GM18951 (cell line): ENCODE results near the gene SP1.
"Not testable (repeated sequence)": the region's sequence is repeated elsewhere in the genome, so short reads cannot be mapped to it uniquely, and the experiment has no call there.

Experiments
- POLR2A ChIP-seq: IDR thresholded peaks from 4 replicates; pipeline ENCODE4 v1.6.1; 2011; ENCODE audit warnings: mild to moderate bottlenecking; ENCODE audit not compliant: insufficient read length, insufficient read depth; ENCODE audit errors: extremely low read depth
- in situ Hi-C: fragments of 300-500 bp; cut with MboI; formaldehyde crosslinking; loops from one replicate; pipeline ENCODE4 v1.12.0; 2022; ENCODE audit warnings: low sequenced_read_pairs, mixed read lengths, inconsistent platforms; ENCODE audit not compliant: unreplicated experiment

The SP1 gene

DNA sequence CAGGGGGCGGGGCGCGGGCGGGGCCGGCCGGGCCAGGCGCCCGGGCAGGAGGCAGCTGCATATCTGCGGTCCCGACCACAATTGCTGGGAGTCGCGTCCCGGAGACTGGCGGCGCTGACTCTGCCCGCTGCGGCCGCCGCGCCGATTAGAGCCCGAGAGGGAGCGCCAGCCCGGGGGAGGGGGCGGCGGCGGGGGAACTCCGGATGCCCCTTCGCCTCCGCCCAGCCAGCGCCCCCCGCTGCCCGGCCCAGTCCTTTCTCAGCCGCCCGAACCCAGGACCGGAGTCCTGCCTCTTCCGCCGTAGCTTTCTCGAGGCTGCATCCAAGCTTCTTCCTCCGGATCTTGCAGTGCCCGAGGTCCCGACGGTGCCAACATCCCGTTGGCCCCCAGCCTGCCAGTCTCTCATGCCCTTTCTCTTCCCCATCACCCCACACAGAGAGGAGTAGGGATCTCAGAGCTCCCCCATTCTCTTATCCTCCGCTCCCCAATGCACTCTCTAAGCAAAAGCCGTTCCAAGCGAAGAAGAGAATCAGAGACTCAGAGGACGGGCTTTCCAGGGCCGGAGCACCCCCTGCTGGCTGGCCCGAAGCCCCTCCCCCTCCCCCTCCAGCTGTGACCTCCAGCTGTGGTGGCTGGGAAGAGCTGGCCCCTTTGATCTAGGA is 35.0 kb upstream of the SP1 start:
- TF ChIP-seq POLR2A, result no peak
- in situ Hi-C loops, result no loop called here

GRCh38 chr12:53345486-53346188 is 34.3 kb upstream of the SP1 start:
- in situ Hi-C loops, result no loop called here
- TF ChIP-seq POLR2A, result no peak

- in situ Hi-C loops, result no loop called here
- TF ChIP-seq POLR2A, result no peak
These were observed 33.5 kb upstream of the SP1 start for GRCh38 chr12:53346491-53346890.

DNA sequence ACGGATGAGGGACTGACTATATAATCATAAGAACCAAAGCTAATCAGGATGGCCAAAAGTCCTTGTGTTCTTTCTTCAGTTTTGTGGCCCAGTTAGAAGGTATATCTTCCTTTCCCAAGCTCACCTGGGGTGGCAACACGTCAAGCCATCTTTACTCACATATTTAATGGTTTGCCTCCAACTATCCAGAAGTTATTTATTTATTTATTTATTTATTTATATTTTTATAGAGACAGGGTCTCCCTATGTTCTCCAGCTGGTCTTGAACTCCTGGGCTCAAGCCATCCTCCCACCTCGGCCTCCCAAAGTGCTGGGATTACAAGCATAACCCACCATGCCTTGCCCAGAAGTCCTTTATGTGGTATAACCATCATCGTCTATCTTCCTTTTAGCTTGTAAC is 32.1 kb upstream of the SP1 start:
- in situ Hi-C loops, result no loop called here
- TF ChIP-seq POLR2A, result no peak

DNA sequence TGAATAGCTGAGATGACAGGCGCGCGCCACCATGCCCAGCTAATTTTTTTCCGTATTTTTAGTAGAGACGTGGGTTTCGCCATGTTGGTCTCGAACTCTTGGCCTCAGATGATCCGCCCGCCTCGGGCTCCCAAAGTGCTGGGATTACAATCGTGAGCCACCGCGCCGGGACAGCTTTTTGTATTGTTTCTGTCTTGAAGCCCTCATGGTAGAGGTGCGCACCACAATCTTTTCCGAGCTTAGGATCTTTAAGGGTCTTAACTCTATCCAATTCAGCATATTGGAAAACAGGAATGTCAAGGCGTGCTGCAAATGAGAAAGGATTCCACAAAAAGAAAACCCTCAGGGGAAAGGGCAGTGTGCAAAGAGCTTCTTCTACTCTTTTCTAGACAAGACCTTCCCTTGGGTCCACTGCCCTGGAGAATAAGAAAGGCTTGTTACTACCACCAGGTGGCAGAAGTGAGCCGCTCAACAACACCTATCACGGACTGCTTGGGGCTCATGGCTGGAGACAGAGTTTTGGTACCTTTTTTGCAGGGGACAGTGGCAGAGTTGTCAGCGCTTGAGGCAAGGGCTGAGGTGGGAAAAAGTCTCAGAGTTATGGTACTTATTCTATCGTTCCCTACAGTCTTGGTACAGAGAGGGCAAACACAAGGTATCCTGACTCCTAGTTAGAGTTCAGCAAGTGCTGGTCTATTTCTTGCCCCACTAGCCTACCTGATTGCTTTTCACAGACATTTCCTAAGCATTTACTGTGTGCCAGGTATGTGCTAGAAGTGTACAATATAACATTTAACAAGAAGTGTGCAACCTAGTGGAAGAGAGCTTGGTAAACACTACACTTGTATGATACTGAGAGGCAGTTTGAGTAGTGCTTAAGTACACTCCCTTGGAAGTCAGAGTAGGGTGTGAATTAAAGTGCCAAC is 27.4 kb upstream of the SP1 start:
- in situ Hi-C loops, result loop anchor here (5.0 kb wide), 1 partner anchor 70 kb away; the partner anchor contains the start of gene AMHR2
- TF ChIP-seq POLR2A, result no peak

DNA sequence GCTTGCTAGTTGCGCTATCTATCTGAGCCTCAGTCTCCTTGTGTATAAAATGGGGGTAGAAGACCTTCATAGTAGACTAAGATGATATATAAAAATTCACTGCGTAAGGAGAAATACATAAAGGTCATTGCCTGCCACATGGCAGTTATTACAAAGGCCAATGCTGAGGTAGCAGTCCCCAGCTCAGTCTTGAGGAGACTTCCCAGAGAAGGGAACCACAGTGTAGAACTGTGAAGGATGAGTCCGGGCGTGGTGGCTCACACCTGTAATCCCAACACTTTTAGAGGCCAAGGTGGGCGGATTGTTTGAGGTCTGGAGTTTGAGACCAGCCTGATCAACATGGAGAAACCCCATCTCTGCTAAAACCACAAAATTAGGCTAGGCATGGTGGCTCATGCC is 26.7 kb upstream of the SP1 start:
- TF ChIP-seq POLR2A, result no peak
- in situ Hi-C loops, result loop anchor here (5.0 kb wide), 1 partner anchor 69 kb away; the partner anchor contains the start of gene AMHR2

DNA sequence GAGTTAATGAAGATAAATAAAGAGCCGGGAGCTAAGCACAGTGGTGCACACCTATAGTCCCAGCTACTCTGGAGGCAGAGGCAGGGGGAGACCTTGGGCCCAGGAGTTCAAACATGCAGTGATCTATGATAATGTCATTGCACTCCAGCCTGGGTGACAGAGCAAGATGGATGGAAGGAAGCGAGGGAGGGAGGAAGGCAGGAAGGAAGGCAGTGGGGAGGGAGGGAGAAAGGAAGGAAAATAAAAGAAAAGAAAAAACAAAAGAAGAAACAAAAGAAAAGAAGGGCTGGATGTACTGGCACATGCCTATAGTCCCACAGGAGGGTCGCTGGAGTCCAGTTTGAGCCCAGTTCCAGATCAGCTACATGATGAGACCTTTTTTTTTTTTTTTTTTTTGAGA is 24.9 kb upstream of the SP1 start:
- TF ChIP-seq POLR2A, result no peak
- in situ Hi-C loops, result no loop called here

- TF ChIP-seq POLR2A, result no peak
- in situ Hi-C loops, result no loop called here
These were observed 21.0 kb upstream of the SP1 start for GRCh38 chr12:53358836-53359419.

DNA sequence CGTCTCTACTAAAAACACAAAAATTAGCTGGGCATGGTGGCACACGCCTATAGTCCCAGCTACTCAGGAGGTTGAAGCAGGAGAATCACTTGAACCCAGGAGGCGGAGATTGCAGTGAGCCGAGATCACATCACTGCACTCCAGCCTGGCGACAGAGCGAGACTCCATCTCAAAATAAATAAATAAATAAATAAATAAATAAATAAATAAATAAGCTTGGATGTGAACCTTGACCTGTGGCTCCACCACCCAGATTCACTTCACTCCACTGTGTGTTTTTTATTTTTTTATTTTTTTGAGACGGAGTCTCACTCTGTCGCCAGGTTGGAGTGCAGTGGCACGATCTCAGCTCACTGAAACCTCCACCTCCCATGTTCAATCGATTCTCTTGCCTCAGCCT is 18.3 kb upstream of the SP1 start:
- in situ Hi-C loops, result not testable (repeated sequence)

GRCh38 chr12:53365245-53365904 is 14.6 kb upstream of the SP1 start:
- in situ Hi-C loops, result no loop called here

GRCh38 chr12:53373554-53374133 is 6.3 kb upstream of the SP1 start:
- in situ Hi-C loops, result not testable (repeated sequence)

More at GRCh38 chr12:53365245-53365904, 14.6 kb upstream of the SP1 start:
- TF ChIP-seq POLR2A, result no peak

- in situ Hi-C loops, result not testable (repeated sequence)
These were observed 5.7 kb upstream of the SP1 start for GRCh38 chr12:53374277-53374676.
